Measurements from ENCODE around the gene ODAD2.
A peak's percentile ranks its signal among the peaks of the same experiment; 100 is the strongest.

The ODAD2 gene

GRCh38 chr10:27799046-27799445 lies 199.8 kb downstream of the ODAD2 start:
- H3K4me2 ChIP-seq (ENCODE audit: low read depth, low read length, poor library complexity, severe bottlenecking) = no peak overlapping the region
- no peaks in the 10 kb centered on the region for H3K9me3 ChIP-seq (ENCODE audit: insufficient read depth, low read depth, low read length)
- peak overlapping the region; percentile 30; the same call in 1 of the 2 replicates for H2AFZ ChIP-seq (ENCODE audit: low read length)
- no peak overlapping the region for H3K9ac ChIP-seq (ENCODE audit: low read depth, low read length, poor library complexity, severe bottlenecking)
- H3K4me3 ChIP-seq (ENCODE audit: low read length, poor library complexity, severe bottlenecking) = no peak overlapping the region
- no peak for TF ChIP-seq CTCF (conservative IDR thresholded peaks at IDR 0.05; ENCODE audit: low read length)
- no peak for TF ChIP-seq EZH2phosphoT487 (IDR thresholded peaks at IDR 0.05; ENCODE audit: borderline replicate concordance)
- H3K9me2 ChIP-seq (replicated peaks; ENCODE audit: low read depth, low read length) = no peaks in the 10 kb centered on the region
- H3K36me3 ChIP-seq (ENCODE audit: insufficient read depth, low read length) = no peaks in the 10 kb centered on the region
- H3F3A ChIP-seq (ENCODE audit: low read depth) = no peaks in the 10 kb centered on the region
- H3K27me3 ChIP-seq (ENCODE audit: insufficient read depth, low read length, poor library complexity, severe bottlenecking) = no peaks in the 10 kb centered on the region
- H4K20me1 ChIP-seq (ENCODE audit: insufficient read depth, low read length, poor library complexity, severe bottlenecking) = no peaks in the 10 kb centered on the region
- no peaks in the 10 kb centered on the region for H3K4me1 ChIP-seq (ENCODE audit: insufficient read depth, low read length, poor library complexity, severe bottlenecking)
- no peaks in the 10 kb centered on the region for H3K79me2 ChIP-seq (ENCODE audit: insufficient read depth, low read length)

GRCh38 chr10:27794157-27794556 lies 204.7 kb downstream of the ODAD2 start:
- Histone ChIP-seq H3F3A (ENCODE audit: low read depth) (no peaks in the 10 kb centered on the region), H3K9me2 (replicated peaks; ENCODE audit: low read depth, low read length) (no peaks in the 10 kb centered on the region), H2AFZ (ENCODE audit: low read length) (no peak overlapping the region), H3K4me1 (ENCODE audit: insufficient read depth, low read length, poor library complexity, severe bottlenecking) (no peaks in the 10 kb centered on the region), H4K20me1 (ENCODE audit: insufficient read depth, low read length, poor library complexity, severe bottlenecking) (no peaks in the 10 kb centered on the region), H3K9ac (ENCODE audit: low read depth, low read length, poor library complexity, severe bottlenecking) (no peak overlapping the region), H3K4me2 (ENCODE audit: low read depth, low read length, poor library complexity, severe bottlenecking) (no peak overlapping the region), H3K36me3 (ENCODE audit: insufficient read depth, low read length) (no peaks in the 10 kb centered on the region), H3K79me2 (ENCODE audit: insufficient read depth, low read length) (no peaks in the 10 kb centered on the region), H3K27me3 (ENCODE audit: insufficient read depth, low read length, poor library complexity, severe bottlenecking) (no peaks in the 10 kb centered on the region), H3K9me3 (ENCODE audit: insufficient read depth, low read depth, low read length) (no peaks in the 10 kb centered on the region), H3K4me3 (ENCODE audit: low read length, poor library complexity, severe bottlenecking) (no peak overlapping the region)
- no peak for TF ChIP-seq EZH2phosphoT487 (IDR thresholded peaks at IDR 0.05; ENCODE audit: borderline replicate concordance)
- TF ChIP-seq CTCF (conservative IDR thresholded peaks at IDR 0.05; ENCODE audit: low read length) = peak; percentile 45

- Histone ChIP-seq H2AFZ (ENCODE audit: low read length) (no peak overlapping the region), H3K4me2 (ENCODE audit: low read depth, low read length, poor library complexity, severe bottlenecking) (no peak overlapping the region), H3K27me3 (ENCODE audit: insufficient read depth, low read length, poor library complexity, severe bottlenecking) (no peaks in the 10 kb centered on the region), H3K4me1 (ENCODE audit: insufficient read depth, low read length, poor library complexity, severe bottlenecking) (no peaks in the 10 kb centered on the region), H3F3A (ENCODE audit: low read depth) (no peaks in the 10 kb centered on the region), H4K20me1 (ENCODE audit: insufficient read depth, low read length, poor library complexity, severe bottlenecking) (no peaks in the 10 kb centered on the region), H3K36me3 (ENCODE audit: insufficient read depth, low read length) (no peaks in the 10 kb centered on the region), H3K4me3 (ENCODE audit: low read length, poor library complexity, severe bottlenecking) (no peak overlapping the region), H3K9me2 (replicated peaks; ENCODE audit: low read depth, low read length) (no peaks in the 10 kb centered on the region), H3K79me2 (ENCODE audit: insufficient read depth, low read length) (no peaks in the 10 kb centered on the region), H3K9me3 (ENCODE audit: insufficient read depth, low read depth, low read length) (no peaks in the 10 kb centered on the region), H3K9ac (ENCODE audit: low read depth, low read length, poor library complexity, severe bottlenecking) (no peak overlapping the region)
- TF ChIP-seq EZH2phosphoT487 (IDR thresholded peaks at IDR 0.05; ENCODE audit: borderline replicate concordance) = no peak
- no peak for TF ChIP-seq CTCF (conservative IDR thresholded peaks at IDR 0.05; ENCODE audit: low read length)
These were observed 206.7 kb downstream of the ODAD2 start for GRCh38 chr10:27792216-27792615.

Data from Loucy (cell line).